Middle frontal gyrus (tissue), 1 donor: ENCODE data around the gene GRK4.

Experiments
- DNase-seq: peaks from one replicate; pipeline ENCODE4 v3.0.0-alpha.2; 2015; ENCODE audit warnings: low spot score; ENCODE audit errors: extremely low spot score

GRK4 gene

DNA sequence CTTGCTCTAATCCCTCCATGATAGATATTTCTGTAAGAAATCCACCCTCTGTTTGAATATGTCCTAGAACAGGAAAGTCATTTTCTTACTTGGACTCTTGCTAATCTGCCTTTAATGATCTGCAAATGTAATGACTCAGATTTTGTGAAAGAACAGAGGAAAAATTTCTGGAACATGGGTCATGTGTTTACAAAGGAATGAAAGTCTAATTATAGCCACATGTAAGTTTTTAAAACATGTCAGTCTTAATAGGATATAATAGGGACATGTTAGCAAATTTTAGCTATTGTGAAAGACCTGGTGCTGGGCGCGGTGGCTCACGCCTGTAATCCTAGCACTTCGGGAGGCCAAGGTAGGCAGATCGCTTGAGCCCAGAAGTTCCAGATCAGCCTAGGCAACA is 47.6 kb downstream of the GRK4 start:
- no peak for DNase-seq

DNA sequence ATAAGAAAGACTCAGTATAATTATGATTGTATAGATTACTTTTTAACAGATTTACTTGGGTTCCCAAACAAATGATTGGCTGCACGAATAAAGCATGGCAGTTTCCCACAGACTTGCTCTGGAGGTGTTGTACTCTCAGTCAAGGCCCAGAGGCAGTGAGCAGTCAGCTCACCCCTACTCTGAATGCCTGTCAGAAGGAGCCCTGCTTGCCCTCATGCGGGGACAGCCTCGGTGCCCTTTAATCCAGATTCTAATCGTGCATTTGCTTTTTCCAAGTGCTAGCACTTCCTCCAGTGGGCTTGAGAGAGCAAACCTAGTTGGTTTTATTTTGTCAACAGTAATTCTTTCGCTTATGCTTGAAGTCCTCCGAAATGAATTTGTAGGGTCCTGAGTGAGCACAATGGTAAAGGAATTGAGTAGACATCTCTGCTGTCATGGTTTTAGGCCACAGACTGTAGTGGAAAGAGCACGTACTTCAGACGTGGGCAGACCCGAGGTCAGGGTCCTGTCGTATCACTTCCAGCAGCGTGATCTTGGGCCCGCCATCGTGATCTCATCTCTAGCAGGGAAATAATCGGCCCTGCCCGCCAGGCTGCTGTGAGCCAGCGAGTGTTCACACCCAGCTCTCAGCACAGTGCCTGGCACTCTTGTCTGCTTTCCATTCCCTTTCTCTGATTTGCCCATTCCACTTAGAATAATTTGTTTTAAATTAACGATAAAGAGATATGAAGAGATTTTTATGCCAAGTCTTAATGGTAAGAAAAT is 48.3 kb downstream of the GRK4 start:
- no peak for DNase-seq

DNA sequence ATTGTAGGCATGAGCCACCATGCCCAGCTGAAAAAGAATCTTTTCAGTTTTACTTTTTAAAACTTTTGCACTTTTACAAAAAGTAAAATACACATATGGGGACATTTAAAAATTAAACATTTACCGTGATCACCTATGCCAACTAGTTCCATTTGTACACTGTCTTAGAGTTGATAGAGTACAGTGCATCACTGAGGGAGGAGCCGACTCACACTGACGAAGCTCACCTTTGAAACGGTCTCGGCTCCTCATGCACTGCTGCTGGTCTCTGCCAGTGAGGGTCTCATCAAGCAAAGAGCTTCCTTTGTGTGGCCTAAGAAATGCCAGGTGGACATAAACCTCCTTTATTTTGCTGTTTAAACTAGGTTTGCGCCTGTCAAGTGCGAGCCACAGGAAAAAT is 50.0 kb downstream of the GRK4 start:
- no peak for DNase-seq

DNA sequence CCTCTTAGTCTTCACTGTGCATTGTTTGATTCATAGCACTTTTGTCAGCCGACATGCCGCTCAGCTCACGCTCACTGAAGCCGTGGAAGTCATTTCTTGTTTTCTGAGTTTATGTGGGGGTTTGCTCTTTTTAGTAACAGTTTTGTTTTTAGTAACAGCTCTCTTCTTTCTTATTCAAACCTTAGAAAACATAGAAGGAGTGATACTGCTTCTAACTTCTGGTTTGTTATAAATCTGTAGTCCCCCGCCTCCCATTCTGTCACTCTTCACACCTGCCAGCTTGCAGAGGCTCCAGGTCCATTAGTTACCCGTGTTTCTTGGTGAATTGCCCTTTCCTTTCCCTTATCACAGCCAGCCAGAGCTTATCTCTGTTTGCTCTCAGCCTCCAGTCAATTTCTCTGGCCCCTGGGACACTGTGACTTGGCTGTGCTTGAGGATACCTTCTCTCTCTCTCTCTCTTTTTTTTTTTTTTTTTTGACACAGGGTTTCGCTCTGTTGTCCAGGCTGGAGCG is 50.5 kb downstream of the GRK4 start:
- DNase-seq = no peak

DNA sequence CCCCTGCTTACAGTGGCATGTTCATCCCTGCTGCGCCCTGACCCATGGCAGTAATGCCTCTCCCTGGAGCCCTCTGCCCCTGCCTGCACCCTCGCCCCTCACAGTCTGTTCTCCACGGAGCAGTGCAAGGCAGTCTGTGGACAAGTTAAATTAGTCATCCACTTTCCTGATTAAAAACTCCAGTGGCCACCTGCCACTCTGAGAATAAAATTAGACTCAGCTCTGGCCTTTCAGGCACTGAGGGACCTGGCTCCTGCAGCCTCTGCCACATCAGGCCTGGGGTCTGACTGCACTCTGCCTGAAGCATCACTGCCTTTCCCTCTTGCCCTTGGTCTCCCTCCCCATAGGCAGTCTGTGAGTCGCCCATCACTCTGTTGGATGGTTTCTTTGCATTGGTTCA is 53.6 kb downstream of the GRK4 start:
- no peak for DNase-seq

DNA sequence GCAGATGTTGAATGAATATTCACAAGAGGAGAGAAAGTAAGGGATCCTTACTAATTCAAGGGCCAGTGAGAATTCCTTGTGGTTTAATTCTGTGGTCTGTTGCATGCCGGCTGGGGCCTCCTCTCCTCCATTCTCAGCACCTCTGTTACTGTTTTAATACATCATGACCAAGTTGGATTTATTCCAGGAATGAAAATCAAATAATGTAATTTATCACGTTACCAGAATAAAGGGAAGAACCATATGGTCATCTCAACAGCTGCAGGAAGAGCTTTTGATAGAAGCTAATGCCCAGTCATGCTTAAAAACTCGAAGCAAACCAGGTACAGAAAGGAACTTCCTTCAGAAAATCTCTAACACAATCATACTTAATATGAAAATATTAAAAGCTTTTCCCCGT is 54.1 kb downstream of the GRK4 start:
- no peak for DNase-seq

DNA sequence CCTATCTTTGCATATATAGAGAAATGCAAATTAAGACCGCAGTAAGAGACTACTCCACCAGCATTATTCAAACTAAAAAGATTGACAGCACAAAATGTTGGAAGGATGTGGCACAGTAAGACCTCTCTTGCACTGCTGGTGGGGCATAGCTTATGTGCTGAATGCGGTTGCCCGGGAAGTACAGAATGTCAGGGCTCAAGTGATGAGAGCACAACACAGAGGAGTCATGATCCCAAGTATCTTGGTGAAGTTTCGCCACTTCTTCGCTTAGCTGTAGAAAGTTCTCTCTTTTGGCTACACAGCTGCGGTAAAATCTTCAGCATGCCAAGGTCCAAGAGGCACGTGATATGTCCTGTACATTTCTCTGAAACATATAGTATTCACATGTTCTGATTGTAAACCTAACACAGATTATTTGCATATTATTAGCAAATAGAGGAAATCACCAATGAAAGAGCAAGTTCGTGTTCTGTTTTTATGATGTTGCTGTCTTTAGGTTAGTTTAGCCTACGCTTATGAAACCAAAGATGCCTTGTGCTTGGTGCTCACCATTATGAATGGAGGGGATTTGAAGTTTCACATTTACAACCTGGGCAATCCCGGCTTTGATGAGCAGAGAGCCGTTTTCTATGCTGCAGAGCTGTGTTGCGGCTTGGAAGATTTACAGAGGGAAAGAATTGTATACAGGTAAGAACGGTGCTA is 55.9 kb downstream of the GRK4 start:
- DNase-seq = no peak

DNA sequence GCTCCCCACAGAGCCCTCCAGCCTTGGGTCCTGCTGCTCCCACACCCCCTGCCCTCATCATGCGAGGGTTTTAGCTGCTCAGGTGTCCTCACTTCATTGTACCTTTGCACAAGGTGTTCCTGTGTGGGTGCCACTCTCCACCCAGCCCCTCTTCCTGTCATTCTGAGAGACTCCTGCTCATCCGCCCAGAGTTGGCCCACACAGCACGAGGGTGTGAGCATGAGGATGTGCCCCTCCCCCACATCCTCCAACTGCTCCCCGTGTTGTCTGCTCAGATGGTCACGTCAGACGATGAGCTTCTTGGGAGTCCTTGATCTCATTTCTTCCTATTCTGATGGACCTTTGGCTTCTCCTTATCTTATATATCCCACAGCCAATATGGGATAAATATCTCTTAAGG is 57.8 kb downstream of the GRK4 start:
- DNase-seq = no peak

DNA sequence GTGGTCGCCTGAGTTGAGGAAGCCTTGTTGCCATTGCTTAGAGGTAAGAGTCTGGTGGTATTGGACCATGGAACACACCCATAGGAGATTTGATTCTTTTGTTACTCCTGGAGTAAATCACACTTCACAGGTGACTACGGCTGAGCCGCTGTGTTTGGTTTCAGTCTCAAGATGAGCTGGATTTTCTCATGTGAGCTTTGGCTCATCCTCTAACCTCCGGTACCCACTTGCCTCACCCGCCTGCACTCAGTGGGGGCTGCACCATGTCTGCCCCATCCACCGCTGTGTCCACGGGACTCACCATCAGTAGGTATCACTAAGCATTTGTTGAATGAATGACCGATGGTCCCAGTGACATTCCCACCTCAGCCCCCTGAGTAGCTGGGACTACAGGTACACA is 58.3 kb downstream of the GRK4 start:
- no peak for DNase-seq

DNA sequence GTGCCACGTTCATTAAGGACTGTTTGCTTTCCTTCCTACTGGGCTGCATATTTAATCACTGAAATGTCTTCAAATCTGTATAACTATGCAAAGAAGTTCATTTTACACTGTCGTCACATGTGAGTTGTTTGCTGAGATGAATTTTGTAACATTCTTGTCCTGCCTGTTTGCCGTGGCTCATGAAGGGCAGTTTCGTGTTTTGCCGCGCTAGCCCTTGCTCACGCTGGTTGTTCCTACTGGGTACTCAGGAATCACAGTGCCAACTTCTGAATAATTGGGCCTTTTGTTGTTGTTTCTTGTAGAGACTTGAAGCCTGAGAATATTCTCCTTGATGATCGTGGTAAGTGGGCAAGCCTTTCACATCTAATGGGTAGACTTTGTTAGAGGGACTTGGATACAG is 58.7 kb downstream of the GRK4 start:
- no peak for DNase-seq

DNA sequence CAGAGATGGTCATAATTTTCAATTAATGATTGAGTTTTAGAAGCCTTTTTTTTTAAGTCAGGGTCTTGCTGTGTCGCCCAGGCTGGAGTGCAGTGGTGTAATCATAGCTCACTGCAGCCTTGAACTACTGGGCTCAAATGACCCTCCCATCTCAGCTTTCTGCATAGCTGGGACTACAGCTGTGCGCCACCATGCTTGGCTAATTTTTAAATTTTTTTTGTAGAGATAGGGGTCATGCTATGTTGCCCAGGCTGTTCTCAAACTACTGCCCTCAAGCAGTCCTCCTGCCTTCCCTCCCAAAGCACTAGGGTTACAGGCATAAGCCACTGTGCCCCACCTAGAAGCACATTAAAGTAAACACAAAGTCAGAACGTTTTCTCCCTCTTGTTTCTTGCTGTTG is 59.3 kb downstream of the GRK4 start:
- DNase-seq = no peak

DNA sequence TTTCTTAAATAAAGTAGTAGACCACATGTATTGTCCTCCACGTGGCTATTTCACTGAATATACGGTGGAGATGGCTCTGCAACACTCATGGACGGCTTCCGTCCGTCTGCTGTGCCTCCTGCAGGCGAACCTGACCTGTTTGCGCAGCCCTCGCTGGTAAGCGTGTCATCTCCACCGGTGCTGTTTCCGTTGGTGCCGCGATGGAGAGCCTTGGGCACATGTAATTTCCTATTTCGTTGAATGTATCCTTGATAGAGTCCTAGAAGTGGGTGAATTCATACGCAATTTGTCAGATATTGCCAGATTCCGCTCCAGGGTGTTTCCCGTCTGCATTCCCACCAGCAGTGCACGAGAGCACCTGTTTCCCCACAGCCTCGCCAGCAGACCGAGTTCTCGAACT is 62.5 kb downstream of the GRK4 start:
- no peak for DNase-seq

DNA sequence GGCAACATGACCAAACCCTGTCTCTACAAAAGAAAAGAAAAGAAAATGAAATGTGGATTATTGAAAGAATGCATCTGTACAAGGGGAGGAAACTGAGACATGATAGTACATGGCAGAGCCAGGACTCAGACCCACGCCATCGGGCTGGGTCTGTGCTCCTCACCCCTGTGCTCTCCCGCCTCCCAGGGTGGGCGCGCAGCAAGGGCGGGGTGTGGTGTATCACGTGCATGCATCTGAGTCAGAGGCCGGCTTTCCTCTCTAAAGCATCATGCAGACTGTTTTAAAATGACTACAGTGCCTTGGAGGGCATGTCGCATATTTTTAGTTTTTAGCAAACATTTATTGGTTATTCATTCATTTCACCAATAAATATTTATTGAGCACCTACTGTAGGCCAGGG is 63.2 kb downstream of the GRK4 start:
- DNase-seq = no peak

DNA sequence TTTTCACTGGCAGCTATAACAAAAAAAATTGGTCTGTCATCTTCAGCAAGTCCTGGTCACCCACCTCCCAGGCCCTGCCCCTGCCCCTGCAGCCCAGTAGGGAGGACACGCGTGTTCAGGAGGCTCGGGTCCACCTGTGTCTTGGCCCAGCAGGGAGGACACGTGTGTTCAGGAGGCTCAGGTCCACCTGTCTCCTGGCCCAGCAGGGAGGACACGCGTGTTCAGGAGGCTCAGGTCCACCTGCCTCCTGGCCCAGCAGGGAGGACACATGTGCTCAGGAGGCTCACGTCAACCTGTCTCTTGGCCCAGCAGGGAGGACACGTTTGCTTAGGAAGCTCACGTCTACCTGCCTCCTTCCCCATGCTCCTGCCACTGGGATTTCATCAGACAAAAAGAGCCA is 66.1 kb downstream of the GRK4 start:
- no peak for DNase-seq

DNA sequence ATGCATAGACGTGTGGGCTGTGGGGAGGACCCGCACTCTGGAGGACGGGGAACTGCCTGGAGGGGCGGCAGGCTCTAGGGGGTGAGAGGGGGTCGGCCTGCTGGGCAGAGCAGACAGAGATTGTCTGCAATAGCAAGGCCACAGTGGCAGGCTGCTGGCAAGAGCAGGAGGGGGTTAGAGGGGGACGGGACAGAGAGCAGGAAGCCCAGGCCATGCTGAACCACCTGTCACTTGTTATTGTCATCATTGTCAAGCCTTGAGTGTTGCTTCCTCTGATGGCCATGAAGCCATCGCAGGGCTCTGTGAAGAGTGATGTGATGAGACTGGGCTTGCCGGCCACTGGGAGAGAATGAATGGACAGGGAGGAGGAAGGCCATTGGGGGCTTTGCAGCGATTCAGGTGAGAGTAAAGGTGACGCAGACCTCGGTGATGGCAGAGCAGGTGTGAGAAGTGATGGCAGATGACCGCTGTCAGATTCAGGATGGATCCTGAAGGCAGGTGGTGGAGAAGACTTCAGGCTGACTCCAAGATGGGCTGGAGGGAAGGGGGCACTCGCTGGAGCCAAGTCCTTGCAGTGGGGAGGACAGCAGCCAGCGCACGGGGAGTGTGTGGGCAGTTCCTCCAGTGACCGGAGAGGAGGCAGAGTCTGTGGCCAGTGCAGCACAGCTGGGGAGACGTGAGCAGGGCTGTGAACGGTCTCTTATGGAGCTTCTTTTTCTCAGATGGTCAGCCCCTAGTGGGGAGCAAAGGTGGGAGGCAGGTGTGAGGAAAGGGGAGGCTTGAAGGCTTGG is 67.4 kb downstream of the GRK4 start:
- DNase-seq = no peak

DNA sequence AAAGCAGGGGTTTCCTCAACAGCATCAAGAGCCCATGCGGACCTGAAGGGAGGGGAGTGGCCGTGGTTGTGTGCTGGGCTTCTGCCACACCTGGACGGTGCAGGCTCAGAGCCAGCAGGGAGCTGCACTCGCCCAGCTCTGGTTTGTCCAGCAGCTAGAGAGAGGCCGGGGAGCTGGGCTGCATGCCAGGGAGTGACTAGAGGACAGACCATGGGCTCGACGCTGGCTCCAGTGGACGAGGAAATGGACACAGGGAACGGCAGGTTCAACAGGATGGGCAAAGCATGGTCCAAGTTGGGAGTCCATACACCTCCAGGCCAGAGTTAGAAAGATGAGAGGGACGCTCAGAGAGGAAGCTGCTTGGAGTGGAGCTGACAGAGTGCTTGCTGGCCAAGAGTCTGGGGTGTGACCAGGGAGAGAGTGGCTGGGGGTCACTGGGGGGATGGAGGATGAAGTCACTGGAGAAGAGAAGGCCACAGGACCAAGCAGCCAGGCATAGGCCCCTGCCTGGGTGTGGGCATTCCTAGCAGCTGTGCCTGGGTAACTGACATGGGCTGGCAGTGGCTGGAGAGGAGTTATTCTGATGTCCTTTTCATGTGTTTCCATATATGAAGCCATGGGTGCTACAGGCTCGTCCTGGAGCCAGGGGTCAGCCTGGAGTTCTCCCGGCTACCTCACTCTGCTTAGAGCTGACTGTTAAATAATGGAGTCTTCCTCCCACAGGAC is 68.1 kb downstream of the GRK4 start:
- no peak for DNase-seq

DNA sequence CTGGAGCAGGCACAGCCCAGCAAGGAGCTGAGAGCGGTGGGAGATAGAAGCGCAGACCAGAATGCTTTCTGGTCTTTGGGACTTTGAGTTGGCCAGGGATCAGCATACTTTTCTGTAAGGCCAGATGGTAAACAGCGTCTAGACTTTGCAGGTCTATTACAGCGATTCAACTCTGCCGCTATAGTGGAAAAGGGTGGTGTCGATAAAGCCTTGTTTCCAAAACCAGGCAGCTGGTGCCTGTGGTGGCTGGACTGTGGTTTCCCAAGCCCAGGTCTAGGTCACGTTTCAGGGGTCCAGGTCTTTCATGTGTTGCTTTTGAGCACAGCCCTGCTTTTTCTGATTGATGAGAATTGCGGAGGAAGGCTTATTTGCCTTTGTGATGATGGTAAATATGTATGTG is 70.9 kb downstream of the GRK4 start:
- DNase-seq = no peak

DNA sequence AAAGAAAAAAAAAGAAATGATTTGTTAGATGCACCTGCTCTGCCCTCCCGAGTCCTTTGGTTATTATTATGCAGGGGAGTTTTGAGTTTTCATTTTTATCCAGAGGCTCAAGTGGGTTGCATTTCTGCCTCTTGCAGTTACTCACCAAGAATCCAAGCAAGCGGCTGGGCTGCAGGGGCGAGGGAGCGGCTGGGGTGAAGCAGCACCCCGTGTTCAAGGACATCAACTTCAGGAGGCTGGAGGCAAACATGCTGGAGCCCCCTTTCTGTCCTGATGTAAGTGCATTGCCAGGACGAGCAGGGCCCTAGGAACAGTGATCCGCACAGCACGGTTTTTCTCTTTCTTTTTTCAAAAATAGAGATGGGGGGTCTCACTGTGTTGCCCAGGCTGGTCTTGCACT is 71.9 kb downstream of the GRK4 start:
- no peak for DNase-seq

DNA sequence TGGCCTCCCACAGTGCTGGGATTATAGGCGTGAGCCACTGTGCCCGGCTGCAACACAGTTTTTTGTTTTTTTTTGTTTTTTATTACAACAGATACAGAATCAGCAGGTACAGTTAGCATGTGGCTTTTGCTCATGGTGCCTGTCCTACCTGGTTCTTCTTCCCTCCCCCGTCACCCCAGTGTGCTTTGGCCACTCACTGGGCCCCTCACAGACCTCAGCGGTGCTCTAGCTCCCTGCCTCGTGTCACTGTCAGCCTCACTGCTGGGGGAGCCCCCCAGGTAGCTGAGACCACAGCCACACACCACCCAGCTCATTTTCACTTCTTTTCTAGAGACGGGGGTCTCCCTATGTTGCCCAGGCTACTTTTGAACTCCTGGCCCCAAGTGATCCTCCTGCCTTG is 72.3 kb downstream of the GRK4 start:
- DNase-seq = no peak

DNA sequence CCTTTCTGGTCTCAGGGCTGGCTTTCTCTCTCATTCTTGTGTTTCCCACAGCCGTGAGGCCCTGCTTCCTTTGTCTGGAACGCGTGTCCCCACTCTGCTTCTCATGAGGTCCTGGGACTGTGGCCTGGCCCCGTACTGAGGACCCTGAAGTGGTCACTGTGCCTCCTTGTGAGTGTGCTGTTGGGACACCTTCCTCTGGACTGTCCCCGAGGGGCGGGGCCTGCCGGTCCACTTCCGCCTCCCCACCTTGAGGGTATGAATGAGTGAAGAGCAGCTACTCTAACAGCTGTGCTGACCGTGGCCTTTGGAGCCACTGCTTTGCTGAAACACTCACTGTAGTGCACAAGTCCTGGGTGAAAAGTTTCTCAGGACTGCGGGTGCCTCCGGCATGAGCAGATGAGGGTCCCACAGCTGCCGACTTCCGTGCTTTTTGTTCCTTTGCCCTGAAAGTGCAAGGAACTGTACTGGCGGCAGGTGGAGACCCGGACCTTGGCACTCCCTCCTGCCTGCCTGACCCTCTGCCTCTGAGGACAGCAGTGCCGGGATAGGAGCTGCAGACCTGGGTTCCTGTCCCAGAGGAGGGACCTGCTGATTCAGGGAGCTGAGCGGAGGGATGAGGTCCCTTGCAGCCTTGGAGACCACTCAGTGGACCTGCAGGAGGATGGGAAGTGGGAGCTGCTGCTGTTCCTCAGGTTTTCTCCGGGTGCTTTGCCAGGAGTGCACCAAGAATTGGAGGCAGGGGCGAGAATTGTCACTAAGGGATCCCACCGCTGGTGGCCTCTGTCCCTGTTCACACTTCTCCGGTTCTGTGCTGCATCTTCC is 73.0 kb downstream of the GRK4 start:
- no peak for DNase-seq
